H1 (cell line): Measurements from ENCODE around the gene GPC4. TPM values are rescaled to one million over a fixed set of nuclear protein-coding genes. Genes with fewer than 3 reads are reported as not detected.

Source experiments
- CTCF ChIA-PET: fragments of 300-600 bp; sonication (Branson Sonifier 250); formaldehyde crosslinking; loops from one replicate; lab custom pipeline; 2021; ENCODE audit not compliant: partially characterized antibody; lab: Charles Lee
- POLR2A ChIA-PET: fragments of 300-600 bp; sonication (Branson Sonifier 250); formaldehyde crosslinking; loops from one replicate; lab custom pipeline; 2021; ENCODE audit warnings: inconsistent platforms; ENCODE audit not compliant: partially characterized antibody; lab: Charles Lee
- DNase-seq, 2 experiments: peaks; one replicate each; pipeline versions ENCODE4 v3.0.0 to v3.0.0-alpha.2; 2010 to 2022; ENCODE audit warnings: low spot score in 2 of 2, low read depth in 1 of 2, mixed read lengths in 1 of 2
- FAIRE-seq: peaks from 2 replicates; lab custom pipeline; 2011; peaks lifted over from hg19 to GRCh38; lab: Jason Lieb, UNC
- H2AFZ ChIP-seq: 2 replicates; pipeline ENCODE4 v1.8.1; 2012; ENCODE audit warnings: low read length, inconsistent platforms
- H2AK5ac ChIP-seq: 2 replicates; pipeline ENCODE4 v1.6.1; 2013; ENCODE audit warnings: low read depth, low read length
- H2BK120ac ChIP-seq: replicated peaks from 2 replicates; pipeline ENCODE3; 2013; ENCODE audit warnings: low read depth, low read length, inconsistent platforms
- H2BK12ac ChIP-seq: 2 replicates; pipeline ENCODE4 v1.6.1; 2013; ENCODE audit warnings: low read depth, low read length
- H2BK15ac ChIP-seq: 2 replicates; pipeline ENCODE4 v1.6.1; 2013; ENCODE audit warnings: low read length
- H2BK20ac ChIP-seq: 2 replicates; pipeline ENCODE4 v1.6.1; 2013; ENCODE audit warnings: low read length
- H2BK5ac ChIP-seq: 2 replicates; pipeline ENCODE4 v1.6.1; 2013; ENCODE audit warnings: low read depth, low read length
- H3K14ac ChIP-seq: 2 replicates; pipeline ENCODE4 v1.6.1; 2013; ENCODE audit warnings: inconsistent platforms; ENCODE audit not compliant: insufficient read length
- H3K18ac ChIP-seq: 2 replicates; pipeline ENCODE4 v1.6.1; 2013; ENCODE audit warnings: low read length; ENCODE audit errors: extremely low read depth
- H3K23ac ChIP-seq: 2 replicates; pipeline ENCODE4 v1.6.1; 2013; ENCODE audit warnings: inconsistent platforms; ENCODE audit not compliant: insufficient read length
- H3K23me2 ChIP-seq: 2 replicates; pipeline ENCODE4 v1.6.1; 2013; ENCODE audit warnings: low read depth, low read length
- H3K27ac ChIP-seq: 2 replicates; pipeline ENCODE4 v1.6.1; 2011; ENCODE audit warnings: low read depth, low read length, inconsistent platforms
- H3K27me3 ChIP-seq, 4 experiments: replicated peaks in 1 of 4; 1 replicate in 1 of 4; 2 replicates in 3 of 4; pipeline versions ENCODE4 v1.6.1 to v1.8.1; 2011 to 2013; ENCODE audit warnings: low read length in 3 of 4, mild to moderate bottlenecking in 3 of 4, inconsistent platforms in 2 of 4, mixed read lengths in 2 of 4, moderate library complexity in 1 of 4; ENCODE audit not compliant: control insufficient read depth in 3 of 4, insufficient read depth in 3 of 4; ENCODE audit errors: extremely low read depth in 1 of 4
- H3K36me3 ChIP-seq, 4 experiments: 2 replicates each; pipeline versions ENCODE4 v1.6.1 to v1.8.1; 2011 to 2013; ENCODE audit warnings: mild to moderate bottlenecking in 4 of 4, low read length in 3 of 4, moderate library complexity in 2 of 4, control low read depth in 1 of 4, inconsistent platforms in 1 of 4; ENCODE audit not compliant: insufficient read depth in 4 of 4, control insufficient read depth in 2 of 4
- H3K4ac ChIP-seq: replicated peaks from 2 replicates; pipeline ENCODE3; 2013; ENCODE audit warnings: low read length, low read depth, mixed read lengths, inconsistent platforms; ENCODE audit not compliant: insufficient read length
- H3K4me1 ChIP-seq, 4 experiments: replicated peaks in 1 of 4; 1 replicate in 1 of 4; 2 replicates in 3 of 4; pipeline versions ENCODE4 v1.6.1 to v1.8.1; 2011 to 2013; ENCODE audit warnings: low read length in 3 of 4, inconsistent platforms in 2 of 4, mixed read lengths in 1 of 4; ENCODE audit not compliant: insufficient read depth in 4 of 4, control insufficient read depth in 3 of 4
- H3K4me2 ChIP-seq, 2 experiments: 2 replicates each; pipeline versions ENCODE4 v1.6.1 to v1.8.1; 2011 to 2013; ENCODE audit warnings: low read depth in 2 of 2, low read length in 2 of 2, control low read depth in 1 of 2, inconsistent platforms in 1 of 2, mild to moderate bottlenecking in 1 of 2; ENCODE audit not compliant: insufficient read depth in 1 of 2
- H3K4me3 ChIP-seq, 4 experiments: fragments of 200-600, 300-600 bp in 1 of 4; sonication (generic), shearing (Covaris generic), sonication (Bioruptor Twin) in 1 of 4; 2 replicates each; pipeline versions ENCODE4 v1.5.1 to v1.8.1; 2011 to 2016; ENCODE audit warnings: low read length in 4 of 4, low read depth in 3 of 4, control low read depth in 2 of 4, inconsistent platforms in 2 of 4, mild to moderate bottlenecking in 2 of 4, mixed read lengths in 1 of 4, moderate library complexity in 1 of 4; ENCODE audit not compliant: insufficient read depth in 2 of 4; ENCODE audit errors: extremely low read depth in 1 of 4
- H3K56ac ChIP-seq: replicated peaks from 2 replicates; pipeline ENCODE3; 2013; ENCODE audit warnings: low read depth, mild to moderate bottlenecking, mixed read lengths, low read length, inconsistent platforms; ENCODE audit not compliant: insufficient read length
- H3K79me1 ChIP-seq: 2 replicates; pipeline ENCODE4 v1.6.1; 2013; ENCODE audit warnings: low read depth, low read length, control low read depth
- H3K79me2 ChIP-seq, 2 experiments: 2 replicates each; pipeline versions ENCODE4 v1.6.1 to v1.8.1; 2012 to 2013; ENCODE audit warnings: low read length in 2 of 2, mild to moderate bottlenecking in 2 of 2, inconsistent platforms in 1 of 2; ENCODE audit not compliant: insufficient read depth in 2 of 2, control insufficient read depth in 1 of 2
- H3K9ac ChIP-seq, 4 experiments: replicated peaks in 1 of 4; 1 replicate in 1 of 4; 2 replicates in 3 of 4; pipeline versions ENCODE4 v1.6.1 to v1.8.1; 2011 to 2013; ENCODE audit warnings: low read depth in 3 of 4, low read length in 3 of 4, control low read depth in 2 of 4, mild to moderate bottlenecking in 2 of 4, moderate library complexity in 2 of 4, inconsistent platforms in 1 of 4; ENCODE audit errors: extremely low read depth in 1 of 4
- H3K9me3 ChIP-seq, 2 experiments: 2 replicates each; pipeline versions ENCODE4 v1.6.1 to v1.8.1; 2012 to 2013; ENCODE audit warnings: mild to moderate bottlenecking in 2 of 2, moderate library complexity in 2 of 2, control low read depth in 1 of 2, inconsistent platforms in 1 of 2, low read depth in 1 of 2, low read length in 1 of 2, mixed read lengths in 1 of 2; ENCODE audit not compliant: insufficient read depth in 2 of 2
- H4K20me1 ChIP-seq, 2 experiments: replicated peaks in 1 of 2; 2 replicates each; pipeline versions ENCODE3 to v1.8.1; 2011 to 2013; ENCODE audit warnings: inconsistent platforms in 2 of 2, low read length in 2 of 2, mild to moderate bottlenecking in 1 of 2; ENCODE audit not compliant: insufficient read depth in 2 of 2, control insufficient read depth in 1 of 2
- H4K5ac ChIP-seq: 2 replicates; pipeline ENCODE4 v1.6.1; 2013; ENCODE audit warnings: low read length, low read depth, mixed read lengths, inconsistent platforms; ENCODE audit not compliant: insufficient read length
- H4K8ac ChIP-seq: 2 replicates; pipeline ENCODE4 v1.8.0; 2013; ENCODE audit warnings: mild to moderate bottlenecking, moderate library complexity, low read length, inconsistent platforms; ENCODE audit not compliant: insufficient read depth; ENCODE audit errors: extremely low read depth
- H4K91ac ChIP-seq: replicated peaks from 2 replicates; pipeline ENCODE3; 2013; ENCODE audit warnings: low read length, mixed read lengths, inconsistent platforms; ENCODE audit not compliant: insufficient read length
- CBX8 ChIP-seq: fragments of 300-800, 300-1000 bp; sonication (generic); IDR thresholded peaks from 2 replicates; pipeline ENCODE4 v1.7.1; 2016; ENCODE audit warnings: low read depth, low read length, borderline replicate concordance
- GABPA ChIP-seq: IDR thresholded peaks from 2 replicates; pipeline ENCODE4 v1.6.1; 2011; ENCODE audit warnings: mild to moderate bottlenecking, low read length, moderate library complexity, borderline replicate concordance; ENCODE audit not compliant: insufficient read depth
- HDAC6 ChIP-seq: IDR thresholded peaks from one replicate; pipeline ENCODE4 v1.7.1; 2012; ENCODE audit warnings: low read depth, mild to moderate bottlenecking, inconsistent platforms, low read length, moderate library complexity
- KDM1A ChIP-seq: fragments of 200-600, 300-600 bp; sonication (generic); IDR thresholded peaks from 2 replicates; pipeline ENCODE4 v1.7.1; 2016; ENCODE audit warnings: mild to moderate bottlenecking, low read length, borderline replicate concordance
- KDM4A ChIP-seq: IDR thresholded peaks from one replicate; pipeline ENCODE4 v1.7.1; 2012; ENCODE audit warnings: low read depth, mild to moderate bottlenecking, moderate library complexity, low read length, inconsistent platforms; ENCODE audit not compliant: severe bottlenecking
- MAX ChIP-seq: IDR thresholded peaks from 2 replicates; pipeline ENCODE4 v1.6.1; 2012; ENCODE audit warnings: inconsistent platforms
- NRF1 ChIP-seq: IDR thresholded peaks from 2 replicates; pipeline ENCODE4 v1.6.1; 2011; ENCODE audit warnings: mild to moderate bottlenecking, low read depth, low read length, improper control_type of control experiment
- POLR2AphosphoS5 ChIP-seq: IDR thresholded peaks from 2 replicates; pipeline ENCODE4 v1.6.1; 2011; ENCODE audit warnings: low read depth, low read length
- SRF ChIP-seq: IDR thresholded peaks from 2 replicates; pipeline ENCODE4 v1.6.1; 2011; ENCODE audit warnings: mild to moderate bottlenecking, low read depth, low read length, moderate library complexity
- TAF1 ChIP-seq: IDR thresholded peaks from 2 replicates; pipeline ENCODE4 v1.6.1; 2011; ENCODE audit warnings: mild to moderate bottlenecking, low read depth, low read length
- TCF12 ChIP-seq: IDR thresholded peaks from 2 replicates; pipeline ENCODE4 v1.6.1; 2011; ENCODE audit warnings: low read depth, mild to moderate bottlenecking, low read length
- WGBS, 2 experiments: shearing (Covaris generic) in 1 of 2; methylation state at CpG; one replicate each; pipeline versions ENCODE4 v1.1.6 to v1.1.7; 2013 to 2015; ENCODE audit warnings: low lambda C conversion rate in 2 of 2, mixed read lengths in 2 of 2, inconsistent platforms in 1 of 2, low coverage in 1 of 2, missing lambda C conversion rate in 1 of 2; ENCODE audit not compliant: insufficient replicate concordance in 2 of 2, insufficient coverage in 1 of 2, insufficient read length in 1 of 2; ENCODE audit errors: extremely low coverage in 1 of 2, missing lambda C conversion rate in 1 of 2; 5-methylcytosine and 5-hydroxymethylcytosine counted together
- polyA plus RNA-seq, 7 experiments: library from polyadenylated mRNA; depleted of rRNA in 3 of 7; stranded (reverse) in 5 of 7; unstranded in 2 of 7; fragments of >200 nt in 5 of 7; fragments of 200-250 nt in 2 of 7; gene quantifications; 1 replicate in 5 of 7; 2 replicates in 1 of 7; 4 replicates in 1 of 7; pipeline versions ENCODE4 v1.2.1 to v1.2.3, GENCODE V29; 2011 to 2013; ENCODE audit warnings: missing spikeins in 2 of 7, mixed read lengths in 2 of 7
- total RNA-seq: library from RNA; stranded (reverse); fragmentation: NEBNext Ultra II Directional; extraction: Animal tissue kit (Norgen Biotek cat#: 25700); gene quantifications from 2 replicates; pipeline ENCODE4 v1.2.1, GENCODE V29; 2021

The GPC4 gene
- total and polyA plus RNA-seq, 2 of the 8 experiments (the other 6 are each of a cell fraction or from before 2014, with no cell fraction given): 46.8 to 230 TPM

DNA sequence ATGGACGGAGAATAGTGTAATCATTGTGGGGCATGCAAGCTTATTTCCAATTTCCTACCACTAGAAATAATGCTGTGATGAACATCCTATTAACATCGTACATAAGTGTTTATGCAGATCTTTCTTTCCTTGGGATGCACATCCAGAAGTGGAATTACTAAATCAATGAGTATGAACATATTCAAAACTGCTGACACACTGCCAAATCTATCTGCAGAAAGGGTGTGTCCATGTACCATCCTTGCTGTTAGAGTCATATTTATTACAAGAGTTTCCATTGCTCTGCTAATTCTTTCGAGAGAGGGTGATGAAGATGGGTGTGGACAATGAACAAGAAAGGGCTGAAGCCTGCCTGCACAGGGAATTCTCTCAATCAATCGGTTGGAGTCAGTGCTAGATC, 82.6 kb downstream of the GPC4 start:
- peaks cover 0 to 8% (median 4%) of the 10 kb centered on the region in 4 experiments; a peak in 5 of 7 replicates for H3K4me1 ChIP-seq
- H3K14ac ChIP-seq: no peak overlapping the region
- H4K5ac ChIP-seq: no peak overlapping the region
- H3K23ac ChIP-seq: no peak overlapping the region
- no peak overlapping the region for H2BK5ac ChIP-seq
- no peak overlapping the region for H3K4me2 ChIP-seq
- H3K18ac ChIP-seq: no peak overlapping the region
- H2AFZ ChIP-seq: no peak overlapping the region
- H4K91ac ChIP-seq: no peak overlapping the region
- H2AK5ac ChIP-seq: no peak overlapping the region
- no peak for TF ChIP-seq GABPA
- no peak for TF ChIP-seq NRF1
- no peak for TF ChIP-seq TCF12
- no peak for TF ChIP-seq HDAC6
- TF ChIP-seq TAF1: no peak
- no peak for TF ChIP-seq MAX
- TF ChIP-seq SRF: no peak
- no peak for TF ChIP-seq CBX8
- no peak for TF ChIP-seq KDM4A
- no peak for TF ChIP-seq POLR2AphosphoS5
- TF ChIP-seq KDM1A: no peak
- DNase-seq: no peak
- H3K27ac ChIP-seq: no peak overlapping the region
- H4K8ac ChIP-seq: no peak overlapping the region
- WGBS, 2 experiments: 96% methylated on average over 4 of the region's 4 CpGs; no CpG with 5 or more reads in 1 of the 2 experiments
- H3K36me3 ChIP-seq: peaks cover 0 to 19% (median 6%) of the 10 kb centered on the region in 4 experiments; a peak in 3 of 8 replicates
- H3K56ac ChIP-seq: no peak overlapping the region
- no peak overlapping the region for H3K4me3 ChIP-seq
- H3K23me2 ChIP-seq: no peaks in the 10 kb centered on the region
- POLR2A ChIA-PET: no interaction called here
- no peak overlapping the region for H2BK15ac ChIP-seq
- no peaks in the 10 kb centered on the region for H3K9me3 ChIP-seq
- peaks cover 2 to 5% of the 10 kb centered on the region in 2 experiments for H4K20me1 ChIP-seq
- H2BK120ac ChIP-seq: no peak overlapping the region
- H3K4ac ChIP-seq: no peak overlapping the region
- H2BK20ac ChIP-seq: no peak overlapping the region
- no peak overlapping the region for H2BK12ac ChIP-seq
- H3K79me2 ChIP-seq: peaks cover 0 to 93% of the 10 kb centered on the region in 2 experiments; a peak in 2 of 4 replicates
- FAIRE-seq: no peak
- no peak overlapping the region for H3K9ac ChIP-seq
- H3K27me3 ChIP-seq: no peaks in the 10 kb centered on the region
- no peaks in the 10 kb centered on the region for H3K79me1 ChIP-seq
- CTCF ChIA-PET: no interaction called here
